Femur (tissue), 1 donor: ENCODE data around the gene LEO1.

Experiments used
- DNase-seq: peaks from one replicate; pipeline ENCODE4 v3.0.0-alpha.2; 2017

The LEO1 gene

DNA sequence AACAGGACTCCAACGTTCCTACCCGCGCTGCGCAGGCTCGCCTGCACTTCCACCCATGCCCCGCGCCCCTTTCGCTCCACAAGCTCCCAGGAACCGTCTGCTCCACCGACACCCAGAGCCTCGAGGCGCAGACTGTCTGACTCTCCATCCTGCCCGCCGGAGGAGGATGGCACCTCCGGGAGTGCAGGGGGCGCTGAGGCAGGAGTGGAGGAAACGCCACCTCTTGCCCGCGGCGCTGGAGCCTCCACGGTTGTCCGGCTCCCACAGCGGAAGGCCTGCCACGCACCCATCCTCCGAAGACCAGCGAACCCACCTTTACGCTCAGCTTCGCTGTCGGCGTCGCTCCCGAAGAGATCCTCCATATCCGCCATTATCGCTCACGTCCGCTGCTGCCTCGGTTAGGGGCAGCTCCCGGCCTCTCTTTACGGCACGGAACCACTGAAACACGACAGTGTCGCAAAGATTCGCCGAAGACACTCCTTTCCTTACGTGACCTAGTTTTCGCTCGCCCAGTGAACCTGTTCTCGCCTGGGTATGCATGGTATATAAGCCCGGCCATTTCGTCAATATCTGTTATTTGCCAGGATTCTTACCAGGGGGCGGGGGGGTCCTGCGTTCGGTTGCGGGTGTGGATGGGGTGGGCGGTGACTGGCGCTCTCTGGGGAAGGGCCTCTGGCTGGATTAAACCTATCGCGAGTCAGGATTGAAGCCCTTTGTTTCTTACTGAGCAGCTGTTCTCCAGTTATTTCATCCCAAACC is at the start of gene LEO1:
Gene LEO1 (minus strand): TSS at position 404 of the 759 bp plus-strand sequence. CDS start 33 bp downstream, at position 371.
- DNase-seq: peak; percentile 94

DNA sequence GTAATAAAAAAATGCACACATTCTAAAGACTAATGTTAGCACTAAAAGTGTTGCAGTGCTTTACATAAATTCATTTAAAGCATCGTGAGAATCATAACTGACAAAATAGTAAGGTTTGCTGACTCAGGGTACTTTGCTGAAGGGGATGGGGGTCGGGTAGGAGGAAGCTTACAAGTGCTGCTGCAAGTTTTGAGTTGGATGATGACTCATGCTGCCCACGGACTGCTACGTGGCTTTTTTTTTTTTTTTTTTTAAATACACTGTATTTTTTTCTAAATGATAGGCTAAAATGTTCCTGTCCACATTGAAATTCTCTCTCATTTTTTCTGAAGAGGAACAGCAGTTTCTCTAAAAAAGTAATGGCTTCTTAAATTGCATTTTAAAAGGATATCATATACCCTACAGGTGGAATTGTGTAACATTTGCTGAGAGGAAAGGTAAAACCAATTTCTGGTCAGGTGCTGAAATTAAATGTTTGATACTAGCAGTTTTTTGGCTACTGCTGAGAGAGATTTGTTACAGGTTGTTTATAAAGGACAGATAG is 49.6 kb upstream of the LEO1 start:
- DNase-seq: peak; percentile 47

DNA sequence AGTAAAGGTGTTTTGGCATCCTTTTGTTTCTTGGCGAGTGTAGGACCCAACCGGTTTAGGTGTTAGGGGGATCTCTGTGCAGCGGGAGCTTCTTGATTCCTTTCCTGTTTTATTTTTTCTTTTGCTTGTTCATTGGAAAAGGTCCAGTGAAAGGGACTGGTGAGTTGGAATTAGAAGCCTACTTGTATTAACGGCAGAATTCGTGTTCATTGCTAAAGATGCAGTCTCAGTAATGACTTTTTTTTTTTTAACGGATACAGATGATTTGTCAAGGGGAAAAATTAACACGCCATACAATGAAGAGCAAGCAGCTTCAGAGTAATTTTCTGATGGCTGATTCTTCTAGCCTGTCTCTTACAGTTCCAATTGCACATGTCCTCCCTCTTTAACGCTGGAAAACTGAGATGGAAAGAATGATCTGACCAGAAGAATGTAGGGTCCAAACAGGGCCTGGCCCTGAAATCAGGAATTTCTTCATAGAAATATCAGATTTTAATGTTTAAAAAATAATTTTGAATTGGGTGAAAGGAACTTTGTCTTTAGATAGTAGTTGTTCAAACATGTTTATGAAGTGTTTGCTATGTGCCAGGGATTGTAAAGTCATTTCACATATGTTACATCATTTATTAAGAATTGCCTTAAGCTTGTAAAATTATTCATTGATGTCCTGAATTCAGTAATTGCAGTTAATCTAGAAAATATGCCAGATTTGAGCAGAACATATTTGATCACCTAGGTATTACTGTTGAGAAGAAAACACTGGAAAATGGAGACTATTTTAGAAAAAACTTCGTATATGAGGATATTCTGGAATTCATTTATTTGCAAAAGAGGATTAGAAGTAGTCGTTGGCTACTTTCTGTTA is 48.9 kb upstream of the LEO1 start:
- no peak for DNase-seq

DNA sequence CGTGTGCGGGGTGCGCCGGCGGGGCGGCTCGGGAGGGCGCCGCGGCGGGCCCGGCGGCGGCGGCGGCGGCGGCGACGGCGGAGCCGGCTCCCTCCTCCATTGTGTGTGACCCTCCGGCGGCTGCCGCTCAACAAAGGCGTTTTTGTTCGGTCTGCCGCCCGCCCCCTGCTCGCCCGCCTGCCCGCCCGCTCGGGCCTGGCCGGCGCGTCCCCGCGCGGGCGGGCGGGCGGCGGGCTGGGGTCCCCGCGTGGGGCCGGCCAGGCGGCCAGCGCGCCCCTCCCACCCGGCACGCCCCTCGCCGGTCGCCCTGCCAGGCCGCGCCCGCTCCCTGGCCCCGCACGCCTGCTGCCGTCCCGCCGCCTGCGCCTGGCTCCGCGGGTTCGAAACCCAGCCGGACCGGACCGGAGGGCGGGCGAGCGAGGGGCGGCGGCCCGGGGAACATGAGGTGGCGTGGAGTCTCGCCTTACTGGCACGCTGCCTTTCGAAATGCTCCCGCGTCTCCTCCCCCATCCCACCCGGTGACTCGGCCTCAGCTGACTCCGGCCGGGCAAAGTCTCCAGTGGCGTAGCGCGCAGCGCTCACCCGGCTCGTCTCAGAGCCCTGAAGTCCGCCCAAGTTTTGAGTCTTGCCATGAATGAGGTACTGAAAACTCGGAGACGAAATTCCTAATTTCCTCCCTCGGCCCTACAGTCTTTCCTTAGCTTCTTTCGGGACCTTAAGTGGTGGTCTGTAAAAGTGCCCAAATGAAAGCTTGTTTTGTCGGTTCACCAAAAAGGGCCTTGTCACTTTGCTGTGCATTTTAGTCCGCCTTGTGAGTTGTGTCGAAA is 48.0 kb upstream of the LEO1 start:
- peak; percentile 86 for DNase-seq

DNA sequence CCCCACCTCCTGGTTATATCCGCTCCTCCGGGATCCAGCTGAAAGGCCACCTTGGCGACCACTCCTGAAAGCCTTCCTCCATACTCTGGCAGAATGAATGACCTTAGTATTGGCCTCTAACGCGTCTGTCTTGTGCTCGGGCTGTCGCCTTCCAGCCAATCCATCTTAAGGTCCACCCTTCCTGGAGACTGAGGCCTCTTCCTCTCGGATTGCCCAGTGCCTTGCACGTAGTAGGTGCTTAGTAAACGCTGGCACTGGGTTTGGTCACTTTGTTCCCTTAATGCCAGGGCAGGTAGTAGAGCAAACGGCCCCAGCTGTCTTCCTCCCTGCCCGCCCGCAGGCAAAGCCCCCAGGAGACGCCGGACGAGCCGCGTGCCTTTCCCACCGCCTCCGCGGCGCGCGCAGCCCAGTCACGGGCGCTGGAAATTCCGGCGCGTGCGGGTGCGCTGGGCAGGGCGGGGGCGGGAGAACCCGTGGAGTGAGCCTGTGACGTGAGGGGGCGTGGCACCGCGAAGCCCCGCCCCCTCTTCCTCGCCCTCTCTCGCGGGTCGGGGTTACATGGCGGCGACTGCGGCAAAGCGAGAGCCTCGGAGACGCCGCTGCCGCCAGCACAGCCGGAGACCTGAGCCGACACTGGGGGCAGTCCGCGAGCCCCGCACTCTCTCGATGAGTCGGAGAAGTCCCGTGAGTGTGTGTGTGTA is 47.3 kb upstream of the LEO1 start, which contains the start of gene MAPK6:
Gene MAPK6 (plus strand): TSS at position 527 of the 701 bp plus-strand sequence. CDS start 27,242 bp downstream, outside the sequence.
- peak; percentile 96 for DNase-seq

DNA sequence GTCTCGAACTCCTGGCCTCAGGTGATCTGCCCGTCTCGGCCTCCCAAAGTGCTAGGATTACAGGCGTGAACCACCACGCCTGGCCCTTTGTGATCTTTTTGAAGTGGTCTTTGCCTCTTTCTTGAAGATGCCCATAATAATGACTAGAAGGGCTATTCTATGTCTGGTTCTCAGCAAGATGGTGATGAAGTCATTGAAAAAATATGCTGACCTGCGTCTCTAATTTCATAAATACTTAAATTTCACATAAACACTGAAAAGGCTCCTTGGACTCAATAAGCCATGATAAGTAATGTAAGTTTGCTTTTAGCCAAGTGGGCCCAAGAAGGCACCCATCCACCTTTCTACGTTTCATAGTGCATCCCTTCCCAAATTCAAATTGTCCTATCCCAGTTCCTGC is 46.7 kb upstream of the LEO1 start:
- DNase-seq: no peak

DNA sequence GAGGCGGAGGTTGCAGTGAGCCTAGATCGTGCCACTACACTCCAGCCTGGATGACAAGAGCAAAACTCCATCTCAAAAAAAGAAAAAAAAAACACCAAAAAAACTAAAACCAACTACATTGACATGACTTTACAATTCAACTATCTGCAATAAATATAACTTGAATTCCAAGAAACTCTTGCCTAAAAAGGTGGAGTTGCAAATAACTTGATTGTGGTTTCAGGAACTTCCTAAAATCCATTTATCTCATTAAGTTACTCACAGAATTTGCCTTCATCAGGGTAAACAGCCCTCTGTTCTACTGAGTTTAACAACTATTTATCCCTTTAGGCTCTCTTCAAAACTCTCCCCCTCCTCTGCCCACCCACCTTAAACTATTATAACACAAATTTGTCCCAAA is 44.7 kb upstream of the LEO1 start:
- no peak for DNase-seq

DNA sequence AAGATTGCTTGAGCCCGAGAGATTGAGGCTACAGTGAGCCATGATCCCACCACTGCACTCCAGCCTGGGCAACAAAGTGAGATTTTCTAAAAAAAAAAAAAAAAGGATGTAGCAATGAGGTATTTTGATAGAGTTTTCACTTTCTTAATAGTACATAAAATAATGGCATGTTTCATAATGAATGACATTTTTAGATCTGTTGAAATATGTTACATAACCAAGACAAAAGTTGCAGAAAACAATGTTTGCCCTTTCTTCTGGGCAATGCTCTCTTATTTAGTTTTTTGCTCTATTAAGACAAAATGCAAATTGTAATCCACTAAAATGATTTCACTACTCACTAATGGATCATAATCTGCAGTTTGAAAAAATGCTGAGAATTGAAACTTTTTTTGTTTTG is 43.0 kb upstream of the LEO1 start:
- no peak for DNase-seq

DNA sequence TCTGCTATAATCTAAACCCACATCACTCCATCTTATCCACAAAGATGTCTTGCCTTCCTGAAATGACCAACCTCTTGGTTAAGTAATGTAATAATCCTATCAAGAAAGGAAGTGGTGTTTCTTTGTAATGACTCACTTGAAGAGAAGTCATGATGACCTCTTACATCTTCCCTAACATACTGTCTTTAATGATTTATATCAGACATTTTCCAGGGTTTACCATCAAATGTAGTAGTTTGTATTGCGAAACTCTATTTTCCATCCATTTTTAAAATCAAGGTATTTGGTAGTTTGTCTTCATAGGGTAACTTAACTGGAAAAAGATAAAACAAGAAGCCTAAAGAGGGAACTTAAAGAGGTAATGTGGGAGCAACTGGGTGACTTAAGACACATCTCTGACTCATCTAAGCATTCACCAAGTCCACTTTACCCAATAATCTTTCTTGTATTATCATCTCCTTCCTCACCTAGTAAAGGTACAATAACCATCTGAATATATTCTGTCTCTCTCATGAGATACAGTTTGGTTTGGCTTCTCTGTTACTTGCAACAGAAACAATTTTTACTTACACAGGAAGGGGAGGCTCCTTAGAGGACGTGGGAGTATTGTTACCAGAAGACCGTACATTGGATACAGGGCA is 41.7 kb upstream of the LEO1 start:
- no peak for DNase-seq

DNA sequence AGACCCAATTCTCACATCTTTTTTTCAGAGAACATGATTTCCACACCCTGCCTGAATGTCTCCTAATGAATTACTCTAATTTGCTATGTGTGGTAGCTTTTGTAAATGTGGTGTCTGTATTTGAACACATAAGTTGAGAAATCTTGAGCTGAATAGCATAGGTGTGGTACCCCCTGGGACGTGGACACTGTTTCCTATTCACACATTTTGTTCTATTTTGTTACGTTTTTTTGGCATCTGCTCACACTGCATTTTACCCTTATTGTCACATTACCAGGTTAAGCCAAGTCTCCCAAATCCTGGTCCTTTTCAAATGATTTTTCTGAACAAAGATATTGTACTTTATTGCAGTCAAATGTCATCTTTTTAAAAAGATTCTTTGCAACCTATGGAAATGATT is 40.6 kb upstream of the LEO1 start:
- DNase-seq: no peak

DNA sequence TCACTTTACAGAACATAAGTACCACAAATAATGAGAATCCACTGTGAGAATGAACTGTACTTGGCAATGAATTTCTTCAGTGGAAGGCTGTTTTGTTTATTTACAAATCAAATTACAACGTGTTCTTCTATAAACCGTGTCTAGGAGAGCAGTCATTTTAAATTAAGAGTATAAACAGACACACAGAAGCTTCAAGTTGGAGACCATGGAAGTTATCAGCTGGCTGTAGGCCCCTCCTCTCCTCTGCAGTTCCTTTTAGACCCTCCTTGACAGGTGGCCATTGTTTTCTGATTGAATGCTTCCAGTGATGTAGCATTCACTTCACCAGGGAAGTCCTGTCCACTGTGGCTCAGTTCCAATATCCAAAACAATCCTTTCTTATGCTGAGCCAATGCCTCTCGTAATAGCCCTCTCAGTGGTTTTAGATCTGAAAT is 40.1 kb upstream of the LEO1 start:
- DNase-seq: no peak

DNA sequence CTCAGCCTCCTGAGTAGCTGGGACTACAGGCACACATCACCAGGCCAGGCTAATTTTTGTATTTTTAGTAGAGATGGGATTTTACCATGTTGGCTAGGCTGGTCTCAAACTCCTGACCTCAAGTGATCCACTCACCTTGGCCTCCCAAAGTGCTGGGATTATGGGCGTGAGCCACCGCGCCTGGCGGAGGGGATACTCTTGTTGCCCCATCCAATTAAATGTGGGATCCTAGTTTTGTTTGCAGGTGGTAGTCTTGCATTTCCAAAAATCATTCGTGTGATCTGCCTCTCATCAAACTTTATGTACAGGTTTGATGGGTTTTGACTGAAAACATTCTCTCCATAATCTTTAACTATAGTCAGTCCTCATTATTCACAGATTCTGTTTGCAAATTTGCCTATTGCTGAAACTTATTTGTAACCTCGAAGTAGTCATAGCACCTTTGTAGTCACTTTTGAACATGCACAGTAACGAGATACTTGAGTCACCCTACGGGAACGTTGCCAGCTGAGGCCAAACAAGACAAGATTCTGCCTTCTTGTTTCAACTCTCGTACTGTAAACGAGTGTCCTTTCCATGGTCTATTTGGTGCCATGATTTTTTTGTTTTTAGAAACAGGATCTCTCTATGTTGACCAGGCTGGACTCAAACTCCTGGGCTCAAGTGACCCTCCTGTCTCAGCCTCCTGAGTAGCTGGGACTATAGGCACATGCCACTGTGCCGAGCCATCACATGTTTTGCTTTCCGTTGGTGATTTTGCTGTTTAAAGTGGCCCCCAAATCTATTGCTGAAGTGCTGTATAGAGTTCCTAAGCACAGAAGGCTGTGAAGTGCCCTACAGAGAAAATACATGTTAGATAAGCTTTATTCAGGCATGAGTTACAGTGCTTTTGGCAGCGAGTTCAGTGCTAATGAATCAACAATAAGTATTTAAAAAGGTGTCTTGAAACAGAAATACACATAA is 39.3 kb upstream of the LEO1 start:
- no peak for DNase-seq

DNA sequence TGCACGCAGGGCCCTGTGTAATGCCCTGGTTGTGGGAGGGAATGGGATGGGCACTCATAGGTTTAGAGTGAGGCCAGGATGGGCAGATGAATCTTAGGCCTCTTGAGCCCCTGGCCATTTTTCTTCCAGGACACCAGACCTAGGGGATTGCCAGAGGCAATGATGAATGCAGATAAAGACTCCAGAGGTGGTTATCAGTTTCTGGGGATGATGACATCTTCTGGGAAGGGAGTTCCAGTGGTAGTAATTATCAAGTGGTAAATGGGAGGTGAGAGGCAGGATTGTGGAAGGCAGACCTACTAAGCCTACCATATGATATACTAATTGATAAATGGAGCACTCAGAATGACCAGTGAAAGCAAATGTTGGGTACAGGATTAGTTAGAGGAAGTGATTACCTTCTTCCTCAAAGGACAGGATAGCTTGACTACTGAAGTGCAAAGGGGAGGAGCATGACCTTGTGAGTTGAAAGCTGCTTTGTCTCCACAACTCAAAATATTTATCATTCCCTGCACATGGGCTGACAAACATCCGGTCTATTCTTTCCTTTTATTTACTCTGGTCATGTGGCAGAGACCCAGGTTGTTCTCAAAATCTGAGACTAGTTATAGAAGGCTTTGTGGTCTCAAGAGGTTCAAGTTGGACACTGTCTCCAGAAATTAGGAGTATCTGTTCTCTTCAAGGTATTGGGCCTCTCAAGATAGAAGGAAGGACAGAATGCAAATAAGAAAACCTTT is 37.3 kb upstream of the LEO1 start:
- no peak for DNase-seq

DNA sequence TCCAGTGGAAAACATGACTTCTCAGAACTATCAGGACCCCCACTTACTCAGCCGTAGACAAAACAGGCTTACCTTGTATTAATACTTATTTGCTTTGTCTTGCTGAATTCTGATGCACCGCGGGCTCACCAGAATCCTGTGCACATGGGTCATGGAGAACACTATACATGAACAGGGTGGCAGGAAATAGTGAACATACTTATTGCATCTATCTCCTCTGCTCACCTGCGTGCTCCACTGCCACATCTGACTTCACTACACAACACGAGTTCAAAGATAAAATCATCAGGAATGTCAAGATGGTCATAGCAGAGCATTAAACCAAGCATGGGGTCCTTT is 36.8 kb upstream of the LEO1 start:
- no peak for DNase-seq

DNA sequence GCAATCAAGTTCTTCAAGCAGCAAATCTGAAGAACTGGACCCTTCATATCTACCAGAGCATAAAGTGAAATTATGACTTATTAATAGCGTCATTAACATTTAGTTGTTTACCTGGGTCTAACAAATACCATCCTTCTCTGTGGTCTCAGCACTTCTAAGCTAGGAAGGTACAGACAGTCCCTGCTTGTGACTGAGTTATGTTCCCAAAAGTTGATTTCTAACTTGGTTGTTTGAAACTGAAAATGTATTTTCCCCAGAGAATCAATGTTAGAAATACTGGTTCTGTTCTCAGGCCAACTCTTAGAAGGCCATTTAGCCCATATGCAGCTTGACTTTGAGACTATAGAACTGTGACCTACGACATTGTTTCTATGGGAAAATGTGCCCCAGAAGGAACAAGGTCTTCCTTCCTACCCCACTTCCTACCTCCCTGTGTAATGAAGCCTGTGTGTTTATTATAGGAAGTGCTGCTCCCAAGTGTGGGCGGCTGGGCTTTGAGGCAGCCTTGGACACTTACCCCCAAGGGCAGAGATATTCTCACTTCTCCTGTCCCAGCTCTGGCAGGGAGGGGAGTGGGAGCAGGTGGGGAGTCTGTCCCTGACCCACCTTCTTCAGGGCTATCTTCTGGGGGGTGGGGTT is 35.2 kb upstream of the LEO1 start:
- no peak for DNase-seq

DNA sequence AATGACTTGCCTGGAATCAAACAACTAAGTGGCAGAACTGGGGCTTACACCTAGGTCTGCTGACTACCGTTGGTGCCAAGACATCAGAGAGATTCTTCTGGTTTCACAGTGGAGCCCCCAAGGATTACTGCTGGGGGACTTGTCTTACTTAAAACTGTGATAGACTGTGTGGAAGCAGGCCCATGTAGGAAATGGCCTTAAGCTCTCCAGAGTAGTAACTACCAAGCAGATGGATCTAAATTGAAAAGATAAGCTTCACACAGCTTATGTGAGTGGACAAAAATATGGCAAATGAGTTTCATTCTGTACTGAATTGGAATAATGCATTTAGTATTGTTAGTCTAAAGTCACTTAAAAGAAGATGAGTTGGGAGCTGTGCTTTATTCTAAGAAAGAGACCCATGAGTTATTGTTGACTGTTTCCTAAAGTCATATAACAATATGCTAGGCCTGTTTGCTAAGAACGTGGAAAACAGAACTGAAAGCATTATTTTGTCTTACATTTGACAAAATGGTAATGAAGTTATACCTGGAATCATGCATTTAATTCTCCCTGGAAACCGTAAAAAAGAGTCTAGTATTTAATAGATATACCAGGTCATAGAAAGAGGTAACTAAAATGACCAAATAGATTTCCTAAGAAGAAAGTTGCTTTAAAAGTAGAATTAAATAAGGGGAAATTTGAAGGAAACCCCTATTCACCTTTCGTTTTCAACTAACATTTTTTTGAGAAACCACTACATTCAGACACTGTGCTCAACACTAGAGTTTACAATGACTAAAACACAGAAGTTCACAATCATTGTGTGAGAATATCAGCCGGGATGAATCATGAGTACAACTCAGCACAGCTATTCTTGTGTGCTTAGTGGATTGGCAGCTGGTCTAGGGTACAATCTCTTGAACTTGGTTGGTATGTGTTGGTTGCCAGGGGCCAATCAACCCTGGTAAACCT is 34.4 kb upstream of the LEO1 start:
- DNase-seq: no peak

DNA sequence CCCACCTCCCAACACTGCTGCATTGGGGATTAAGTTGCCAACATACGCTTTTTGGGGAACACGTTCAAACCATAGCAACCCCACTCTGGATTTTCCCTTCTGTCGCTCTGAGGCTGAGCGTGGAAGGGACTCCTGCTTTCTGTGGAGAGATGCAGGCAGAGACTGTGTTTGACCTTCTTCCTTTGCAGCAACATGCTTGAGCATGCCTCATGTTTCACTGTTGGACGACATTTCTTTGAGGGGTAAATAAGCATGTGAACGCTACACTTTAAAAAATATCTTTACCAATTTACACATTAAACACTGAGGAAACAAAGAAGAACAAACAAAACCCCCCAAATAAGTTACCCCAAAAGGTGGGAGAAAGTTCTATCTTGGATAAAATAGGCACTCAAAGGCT is 33.2 kb upstream of the LEO1 start:
- DNase-seq: no peak

DNA sequence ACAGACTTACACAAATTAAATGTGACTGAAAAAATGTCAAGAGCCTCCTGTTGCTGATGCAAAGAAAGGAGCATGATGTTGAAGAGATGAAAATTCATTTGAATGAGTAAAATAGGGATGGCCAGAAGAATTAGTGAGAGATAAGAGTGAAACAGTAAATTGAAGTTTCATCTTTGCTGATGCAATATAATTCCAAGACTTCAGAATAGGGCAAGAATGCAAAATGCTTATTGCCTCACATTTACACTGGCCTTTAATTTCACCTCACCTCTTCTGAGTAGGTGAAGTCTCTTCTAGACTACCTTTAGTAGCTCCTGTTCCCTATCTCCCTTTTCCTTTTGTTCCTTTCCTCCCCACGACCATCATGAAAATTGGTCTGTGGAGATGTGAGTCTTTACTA is 32.1 kb upstream of the LEO1 start:
- DNase-seq: no peak
